Pancreas (tissue), 10 donors: ENCODE measurements around the gene SHC2. TPM values are rescaled to one million over a fixed set of nuclear protein-coding genes. Genes with fewer than 3 reads are reported as not detected.
A peak's percentile ranks its signal among the peaks of the same experiment; 100 is the strongest.

Experiments used
- ATAC-seq, 4 donors: fragments of 200-7000 bp; cut with Tn5 transposase; one replicate each; pipeline versions ENCODE4 v1.8.0 to v1.9.1; 2020; ENCODE audit warnings: mild to moderate bottlenecking in 4 of 4, moderate library complexity in 4 of 4
- DNase-seq, 6 donors: peaks; one replicate each; pipeline ENCODE4 v3.0.0-alpha.2; 2020
- FAIRE-seq: peaks from 2 replicates; lab custom pipeline; 2012; peaks lifted over from hg19 to GRCh38; lab: Jason Lieb, UNC
- H3K27ac ChIP-seq, 4 donors: fragments of 200-600 bp; sonication (generic); 1 replicate in 3 of 4; 2 replicates in 1 of 4; pipeline versions ENCODE4 v1.5.0 to v1.8.0; 2020
- H3K27me3 ChIP-seq, 4 donors: fragments of 200-600 bp; one replicate each; pipeline ENCODE4 v1.8.0; 2021
- H3K36me3 ChIP-seq, 3 donors: fragments of 200-600 bp; sonication (generic) in 1 of 3; one replicate each; pipeline versions ENCODE4 v1.5.0 to v1.8.0; 2020 to 2021
- H3K4me1 ChIP-seq, 3 donors: fragments of 200-600 bp; one replicate each; pipeline ENCODE4 v1.8.0; 2021
- H3K4me3 ChIP-seq, 4 donors: fragments of 200-600 bp; sonication (generic) in 2 of 4; one replicate each; pipeline versions ENCODE4 v1.5.0 to v1.8.0; 2020 to 2021
- H3K9me3 ChIP-seq, 4 donors: fragments of 200-600 bp; one replicate each; pipeline ENCODE4 v1.8.0; 2021
- CTCF ChIP-seq, 4 donors: fragments of 200-600 bp; sonication (generic) in 3 of 4; IDR thresholded peaks; one replicate each; pipeline versions ENCODE4 v1.5.0 to v1.8.0; 2021; ENCODE audit warnings: antibody characterized with exemption in 4 of 4
- WGBS, 2 donors: extraction: QIAGEN DNeasy Blood & Tissue Kit; methylation state at CpG; one replicate each; pipeline ENCODE4 v1.1.7; 2013; 5-methylcytosine and 5-hydroxymethylcytosine counted together
- intact Hi-C, 3 donors: fragments of 100-400 bp; cut with DNase I; formaldehyde crosslinking; loops; one replicate each; pipeline versions ENCODE4 v1.11.1 to v1.14.2; 2022
- polyA plus RNA-seq, 2 donors: library from polyadenylated mRNA; stranded (reverse); fragments of 200-250 nt; gene quantifications; one replicate each; pipeline ENCODE4 v1.2.3, GENCODE V29; 2013
- total RNA-seq, 6 donors: library from RNA; stranded (reverse); fragmentation: NEBNext Ultra II Directional in 4 of 6; extraction: Animal tissue kit (Norgen Biotek cat#: 25700) in 4 of 6; gene quantifications; one replicate each; pipeline versions ENCODE4 v1.2.1 to v1.2.4, GENCODE V29; 2021 to 2023
- donor health status: healthy with polysubstance abuse.
- donor health status: DM: no; HTN: no; CAD: no; lungs with moderate emphysema.
- donor health status: DM: no; HTN: no; CAD: no.
- donor health status: control.
- donor health status: control.
- donor health status: Bipolar disorder and iron deficiency.
- donor health status: DM: yes; HTN: yes; CAD: no.
- donor health status: DM: no; HTN: no; CAD: no.
- donor health status: DM: no; HTN: no; CAD: no.
- donor health status: DM: yes; HTN: yes; CAD: no.

SHC2 gene
- total and polyA plus RNA-seq, 8 donors, result 76.2 to 382 (median 111) TPM

- ATAC-seq (no peak), FAIRE-seq (no peak), DNase-seq (peak in 2 of 6 donors; percentile 45 to 58)
- H3K9me3 ChIP-seq, result no peaks in the 10 kb centered on the region
- no peaks in the 10 kb centered on the region for H3K4me1 ChIP-seq
- 93 to 98% methylated on average over 7 to 9 of the region's 9 CpGs for WGBS, 2 donors
- TF ChIP-seq CTCF (IDR thresholded peaks at IDR 0.05), result no peak
- no peaks in the 10 kb centered on the region for H3K36me3 ChIP-seq
- H3K27me3 ChIP-seq, result no peaks in the 10 kb centered on the region
- intact Hi-C loops, result no loop called here
- H3K27ac ChIP-seq, result no peak overlapping the region
- no peak overlapping the region for H3K4me3 ChIP-seq
Observed at GRCh38 chr19:464208-464545, 3.3 kb upstream of the SHC2 start.

- Histone ChIP-seq H3K9me3 (no peaks in the 10 kb centered on the region), H3K36me3 (no peaks in the 10 kb centered on the region), H3K4me1 (no peaks in the 10 kb centered on the region), H3K27me3 (no peaks in the 10 kb centered on the region), H3K27ac (no peak overlapping the region), H3K4me3 (no peak overlapping the region)
- DNase-seq, result peak in 2 of 6 donors; percentile 55 to 80
- intact Hi-C loops, result no loop called here
- no peak for FAIRE-seq
- WGBS, 2 donors, result 88 to 90% methylated on average over 35 of the region's 35 CpGs
- ATAC-seq, result no peak
- TF ChIP-seq CTCF (IDR thresholded peaks at IDR 0.05), result no peak
Observed at GRCh38 chr19:463483-464207, 2.8 kb upstream of the SHC2 start.

- FAIRE-seq (no peak), ATAC-seq (peak; percentile 82 to 88 (median 86)), DNase-seq (peak; percentile 91 to 97 (median 94))
- Histone ChIP-seq H3K27me3 (no peaks in the 10 kb centered on the region), H3K4me3 (peak overlapping the region; percentile 20 to 90 (median 44)), H3K36me3 (no peaks in the 10 kb centered on the region), H3K27ac (peak overlapping the region; percentile 37 to 93 (median 78)), H3K9me3 (no peaks in the 10 kb centered on the region), H3K4me1 (no peaks in the 10 kb centered on the region)
- intact Hi-C loops, result no loop called here
- TF ChIP-seq CTCF (IDR thresholded peaks at IDR 0.05), result no peak
- 5 to 8% methylated on average over 40 to 60 of the region's 60 CpGs for WGBS, 2 donors
Observed at GRCh38 chr19:461721-462551, 1.1 kb upstream of the SHC2 start.

- WGBS, 2 donors, result 1 to 2% methylated on average over 34 to 66 of the region's 66 CpGs
- Histone ChIP-seq H3K4me3 (peak overlapping the region; percentile 62 to 90 (median 74)), H3K36me3 (no peaks in the 10 kb centered on the region), H3K27me3 (no peaks in the 10 kb centered on the region), H3K4me1 (no peaks in the 10 kb centered on the region), H3K27ac (peak overlapping the region; percentile 89 to 96 (median 92)), H3K9me3 (no peaks in the 10 kb centered on the region)
- no peak for TF ChIP-seq CTCF (IDR thresholded peaks at IDR 0.05)
- FAIRE-seq (no peak), DNase-seq (peak; percentile 72 to 96 (median 87)), ATAC-seq (peak; percentile 66 to 79 (median 74))
- intact Hi-C loops, result no loop called here
Observed at GRCh38 chr19:459724-460511, 915 bp downstream of the SHC2 start.
